A549 (cell line): ENCODE data around the gene EGFLAM.

ENCODE experiments used
- CHD2 ChIP-seq: fragments of 150-350 bp; IDR thresholded peaks from 2 replicates; pipeline ENCODE4 v1.6.1; 2014; ENCODE audit warnings: low read length; ENCODE audit not compliant: partially characterized antibody
- CHD4 ChIP-seq: fragments of 200-600 bp; sonication (generic); IDR thresholded peaks from 2 replicates; pipeline ENCODE4 v1.6.1; 2016; ENCODE audit warnings: antibody characterized with exemption, mild to moderate bottlenecking, borderline replicate concordance
- CTCF ChIP-seq: fragments of >200 bp; sonication (Bioruptor Twin); formaldehyde crosslinking; IDR thresholded peaks from 3 replicates; pipeline ENCODE4 v1.5.1; 2016
- EP300 ChIP-seq, 2 experiments: fragments of >200 bp; sonication (Bioruptor Twin); formaldehyde crosslinking; IDR thresholded peaks; 2 replicates in 1 of 2; 3 replicates in 1 of 2; pipeline ENCODE4 v1.6.1; 2016 to 2017
- KDM5A ChIP-seq: fragments of 200-600 bp; sonication (generic); IDR thresholded peaks from 2 replicates; pipeline ENCODE4 v1.6.1; 2016; ENCODE audit warnings: antibody characterized with exemption, mild to moderate bottlenecking
- PBX3 ChIP-seq: IDR thresholded peaks from 2 replicates; pipeline ENCODE4 v1.6.1; 2012
- POLR2A ChIP-seq: IDR thresholded peaks from 2 replicates; pipeline ENCODE4 v1.6.1; 2012; ENCODE audit warnings: mild to moderate bottlenecking, low read length
- RAD21 ChIP-seq, 2 experiments: fragments of >200 bp in 1 of 2; sonication (Bioruptor Twin) in 1 of 2; formaldehyde crosslinking in 1 of 2; IDR thresholded peaks in 1 of 2; conservative IDR thresholded peaks in 1 of 2; 2 replicates in 1 of 2; 3 replicates in 1 of 2; pipeline ENCODE4 v1.6.1; 2012 to 2018; ENCODE audit warnings: inconsistent platforms in 1 of 2
- RFX5 ChIP-seq: fragments of 450-650 bp; IDR thresholded peaks from 2 replicates; pipeline ENCODE4 v1.7.1; 2014; ENCODE audit warnings: antibody characterized with exemption, mild to moderate bottlenecking, moderate library complexity
- RNF2 ChIP-seq: fragments of 200-600 bp; sonication (generic); IDR thresholded peaks from 2 replicates; pipeline ENCODE4 v1.6.1; 2016; ENCODE audit warnings: low read depth, mild to moderate bottlenecking, antibody characterized with exemption, moderate library complexity, borderline replicate concordance
- ZFP36 ChIP-seq: fragments of 450-650 bp; IDR thresholded peaks from 2 replicates; pipeline ENCODE4 v1.6.1; 2014; ENCODE audit warnings: borderline replicate concordance; ENCODE audit not compliant: partially characterized antibody

GRCh38 chr5:38456657-38457399, 198.5 kb downstream of the EGFLAM start:
- TF ChIP-seq CTCF (no peak), ZFP36 (no peak), RNF2 (no peak), CHD2 (no peak), KDM5A (no peak), RAD21 (conservative IDR thresholded peaks at IDR 0.05 in 1 of 2, IDR thresholded peaks at IDR 0.05 in 1 of 2) (no peak), POLR2A (no peak), RFX5 (no peak), CHD4 (no peak), EP300 (IDR thresholded peaks at IDR 0.05) (no peak), PBX3 (no peak)
